NCI-H82 treated with DMSO at 0.1 percent for 48 hours (cell line): ENCODE results near the gene SRMS.
"Not testable (repeated sequence)": the region's sequence is repeated elsewhere in the genome, so short reads cannot be mapped to it uniquely, and the experiment has no call there.

Experiments used
- DNase-seq: peaks from one replicate; lab custom pipeline; 2025; ENCODE audit not compliant: unreplicated experiment; lab: John Stamatoyannopoulos, UW

SRMS gene

GRCh38 chr20:63525185-63525584 is 22.4 kb downstream of the SRMS start:
- DNase-seq = no peak

- no peak for DNase-seq
Observed at GRCh38 chr20:63522981-63523611, 24.5 kb downstream of the SRMS start.

- DNase-seq = no peak
Observed at GRCh38 chr20:63522091-63522868, 25.3 kb downstream of the SRMS start.

GRCh38 chr20:63521602-63522001 is 25.9 kb downstream of the SRMS start:
- no peak for DNase-seq

GRCh38 chr20:63520934-63521601 is 26.5 kb downstream of the SRMS start:
- no peak for DNase-seq

GRCh38 chr20:63520504-63520933 is 27.0 kb downstream of the SRMS start, which contains the start of gene PPDPF:
PPDPF (plus strand) TSS chr20:63520765; CDS start chr20:63521309, 544 bp downstream.
- DNase-seq = peak; percentile 23

- no peak for DNase-seq
Observed at GRCh38 chr20:63519668-63520503, 27.7 kb downstream of the SRMS start.

- DNase-seq = no peak
Observed at GRCh38 chr20:63518946-63519667, 28.4 kb downstream of the SRMS start.

GRCh38 chr20:63518351-63518861 is 29.1 kb downstream of the SRMS start:
- DNase-seq = no peak

GRCh38 chr20:63517376-63518309 is 29.9 kb downstream of the SRMS start:
- DNase-seq = no peak

- DNase-seq = not testable (repeated sequence)
Observed at GRCh38 chr20:63514520-63514919, 33.0 kb downstream of the SRMS start.

GRCh38 chr20:63513207-63513606 is 34.3 kb downstream of the SRMS start:
- DNase-seq = no peak

GRCh38 chr20:63509088-63509564 is 38.4 kb downstream of the SRMS start:
- no peak for DNase-seq

GRCh38 chr20:63508072-63508768 is 39.3 kb downstream of the SRMS start:
- no peak for DNase-seq

- DNase-seq = no peak
Observed at GRCh38 chr20:63507083-63507743, 40.3 kb downstream of the SRMS start.

- DNase-seq = no peak
Observed at GRCh38 chr20:63505723-63506122, 41.8 kb downstream of the SRMS start.

GRCh38 chr20:63505281-63505680 is 42.3 kb downstream of the SRMS start:
- no peak for DNase-seq

- no peak for DNase-seq
Observed at GRCh38 chr20:63504642-63505041, 42.9 kb downstream of the SRMS start.
